GM21367 (cell line): ENCODE data around the gene TYSND1.
"Not testable (repeated sequence)": the region's sequence is repeated elsewhere in the genome, so short reads cannot be mapped to it uniquely, and the experiment has no call there.

Experiments used
- ATAC-seq: cut with Tn5 transposase; IDR thresholded peaks from one replicate; pipeline ENCODE4 v1.9.1; 2021; ENCODE audit not compliant: unreplicated experiment

Gene TYSND1

GRCh38 chr10:70166394-70166793 is 19.9 kb upstream of the TYSND1 start:
- no peak for ATAC-seq

DNA sequence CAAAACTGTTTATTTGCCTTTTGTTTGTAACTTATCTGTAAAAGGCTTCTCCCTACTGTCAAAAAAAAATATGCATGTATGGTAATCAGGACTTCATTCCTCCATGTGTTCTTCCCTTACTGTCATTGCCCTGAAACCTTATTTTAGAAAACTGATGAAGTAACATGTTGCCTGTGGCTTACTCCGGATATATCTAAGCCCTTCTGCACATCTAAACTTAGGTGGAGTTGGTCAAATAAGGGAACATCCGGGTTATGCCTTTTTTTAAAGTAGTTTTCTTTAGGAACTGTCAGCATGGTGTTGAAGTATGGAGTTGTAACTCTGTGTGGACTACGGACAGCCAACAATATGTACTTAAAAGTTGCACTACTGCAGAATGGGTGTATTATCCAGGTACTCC is 17.7 kb upstream of the TYSND1 start:
- no peak for ATAC-seq

GRCh38 chr10:70163448-70163847 is 16.9 kb upstream of the TYSND1 start:
- no peak for ATAC-seq

DNA sequence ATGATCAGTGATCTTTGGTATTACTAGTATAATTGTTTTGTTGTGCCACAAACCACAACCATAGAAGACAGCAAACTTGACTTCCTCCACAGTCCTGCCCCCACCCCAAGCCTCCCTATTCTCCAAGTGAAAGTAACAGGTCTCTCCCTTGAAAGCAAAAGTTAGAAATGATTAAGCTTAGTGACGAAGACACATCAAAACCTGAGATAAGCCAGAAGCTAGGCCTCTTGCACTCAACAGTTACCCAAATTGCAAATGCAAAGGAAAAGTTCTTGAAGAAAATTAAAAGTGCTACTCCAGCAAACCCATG is 16.3 kb upstream of the TYSND1 start:
- peak; percentile 64 for ATAC-seq

DNA sequence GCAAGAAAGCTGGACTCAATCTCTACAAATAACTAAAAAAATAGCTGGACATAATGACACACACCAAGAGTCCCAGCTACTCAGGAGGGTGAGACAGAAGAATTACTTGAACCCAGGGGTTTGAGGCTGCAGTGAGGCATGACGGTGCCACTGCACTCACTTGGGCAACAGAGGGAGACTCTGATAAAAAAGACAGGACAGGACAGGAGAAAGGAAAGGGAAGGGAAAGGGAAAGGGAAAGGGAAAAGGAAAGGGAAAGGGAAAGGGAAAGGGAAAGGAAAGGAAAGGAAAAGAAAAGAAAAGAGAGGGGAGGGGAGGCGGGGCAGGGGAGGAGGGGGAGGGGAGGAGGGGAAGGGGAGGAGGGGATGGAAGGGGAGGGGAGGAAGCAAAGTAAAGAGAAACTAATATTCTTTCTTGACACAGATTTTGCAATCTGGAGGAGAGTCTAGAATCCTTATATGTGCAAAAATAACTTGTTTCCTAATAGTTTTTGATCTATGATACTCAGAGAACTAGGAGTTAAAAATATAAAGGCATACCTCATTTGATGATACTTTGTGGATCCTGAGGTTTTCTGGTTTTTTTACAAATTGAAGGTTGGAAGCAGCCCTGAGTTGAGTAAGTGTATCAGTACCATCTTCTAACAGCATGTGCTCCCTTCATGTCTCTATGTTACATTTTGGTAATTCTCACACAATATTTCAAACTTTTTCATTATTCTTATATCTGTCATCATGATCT is 15.8 kb upstream of the TYSND1 start:
- no peak for ATAC-seq

- no peak for ATAC-seq
Measured at GRCh38 chr10:70160798-70161197, 14.3 kb upstream of the TYSND1 start.

DNA sequence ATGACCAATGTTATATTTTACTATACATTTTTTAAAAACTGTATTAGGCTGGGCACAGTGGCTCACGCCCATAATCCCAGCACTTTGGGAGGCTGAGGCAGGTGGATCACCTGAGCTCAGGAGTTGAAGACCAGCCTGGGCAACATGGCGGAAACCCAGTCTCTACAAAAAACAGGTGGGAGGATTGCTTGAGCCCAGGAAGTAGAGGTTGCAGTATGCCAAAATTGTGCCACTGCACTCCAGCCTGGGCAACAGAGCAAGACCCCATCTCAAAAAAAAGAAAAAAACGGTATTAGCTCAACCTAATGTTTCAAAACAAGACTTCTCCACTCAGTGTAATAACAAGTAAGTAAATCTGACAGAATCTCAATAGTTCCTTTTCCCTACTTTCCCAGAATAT is 12.9 kb upstream of the TYSND1 start:
- not testable (repeated sequence) for ATAC-seq

GRCh38 chr10:70158113-70158512 is 11.6 kb upstream of the TYSND1 start:
- ATAC-seq, result no peak

DNA sequence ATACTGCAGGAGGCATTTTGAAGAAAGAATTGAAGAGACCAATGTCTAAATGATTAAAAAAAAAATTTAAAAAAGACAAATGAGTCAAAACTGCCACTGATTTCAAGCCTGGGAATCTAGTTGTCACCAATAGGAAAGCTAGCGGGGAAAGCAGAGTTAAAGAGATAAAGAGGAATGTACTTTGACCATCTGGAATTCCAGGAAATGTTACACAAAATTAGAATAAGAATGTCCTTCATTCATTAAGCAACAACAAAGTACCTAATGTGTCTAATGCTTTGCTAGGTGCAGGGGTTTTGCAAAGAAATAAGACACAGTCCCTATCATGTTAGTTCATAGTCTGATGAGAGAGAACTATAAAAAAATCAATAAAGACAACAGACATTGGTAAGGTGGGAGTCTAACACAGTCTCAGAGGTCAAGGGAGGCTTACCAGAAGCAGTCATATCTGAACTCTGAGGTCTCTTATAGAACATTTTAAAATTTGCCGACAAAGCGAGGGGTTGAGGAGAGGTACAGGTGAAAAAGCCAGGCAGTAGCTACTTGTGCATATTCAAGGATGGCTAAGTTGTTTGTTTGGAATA is 8.8 kb upstream of the TYSND1 start:
- ATAC-seq, result no peak

GRCh38 chr10:70148516-70148915 is 2.0 kb upstream of the TYSND1 start:
- ATAC-seq, result no peak

DNA sequence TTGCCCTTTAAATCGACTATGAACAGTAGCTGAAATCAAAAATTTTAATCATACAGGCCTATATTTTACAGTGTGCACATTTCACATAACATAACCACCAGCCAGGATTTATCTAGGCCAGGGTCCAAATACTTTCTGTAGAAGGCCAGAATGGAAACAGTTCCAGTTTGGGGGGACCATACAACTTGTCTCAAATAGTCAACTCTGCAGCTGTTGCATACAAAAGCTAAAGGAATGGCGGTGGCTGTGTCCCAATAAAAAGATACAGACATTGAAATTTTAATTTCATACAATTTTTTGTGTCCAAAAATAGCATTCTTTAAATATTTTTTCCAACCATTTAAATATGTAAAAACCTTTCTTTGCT is 742 bp upstream of the TYSND1 start:
- ATAC-seq, result no peak

DNA sequence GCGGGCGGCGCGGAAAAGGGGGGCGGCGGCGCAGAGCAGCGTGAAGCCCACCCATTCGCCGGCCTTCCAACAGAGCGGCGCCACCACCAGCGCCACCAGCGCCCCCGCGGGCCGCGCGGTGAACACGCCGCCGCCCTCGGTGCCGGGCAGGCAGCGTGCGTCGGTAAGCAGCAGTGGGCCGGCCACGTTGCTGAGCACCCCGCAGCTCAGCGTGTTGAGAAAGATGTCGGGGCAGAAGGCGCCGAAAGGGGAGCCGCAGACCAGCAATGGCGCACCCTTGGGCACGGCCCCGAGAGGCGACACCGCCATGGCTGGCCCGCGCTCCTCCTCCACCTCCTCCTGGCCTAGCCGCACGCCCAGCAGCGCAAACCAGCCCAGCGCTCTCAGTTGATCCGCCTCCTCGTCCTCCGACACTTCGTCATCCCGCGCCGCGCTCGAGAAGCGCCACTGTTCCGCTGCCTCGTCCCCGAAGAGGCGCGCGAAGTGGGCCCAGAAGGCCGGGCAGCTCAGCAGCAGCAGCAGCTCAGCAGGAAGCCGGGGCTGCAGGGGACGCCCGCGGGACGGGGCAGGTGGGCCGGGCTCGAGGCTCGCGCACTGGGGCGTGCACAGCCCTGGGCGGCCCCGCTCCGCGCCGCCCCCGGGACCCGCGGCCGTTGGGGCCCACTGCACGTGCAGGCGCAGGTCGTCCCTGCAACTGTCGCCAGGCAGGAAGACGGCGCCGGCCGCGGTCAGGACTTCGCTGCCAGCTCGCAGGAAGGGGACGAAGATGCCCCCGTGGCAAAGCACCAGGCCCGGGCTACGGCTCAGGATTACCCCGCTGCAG is 623 bp downstream of the TYSND1 start:
- ATAC-seq, result peak; percentile 42

GRCh38 chr10:70145166-70145665 is 1.3 kb downstream of the TYSND1 start:
- peak; percentile 4 for ATAC-seq

- ATAC-seq, result no peak
Measured at GRCh38 chr10:70144372-70145110, 2.0 kb downstream of the TYSND1 start.

DNA sequence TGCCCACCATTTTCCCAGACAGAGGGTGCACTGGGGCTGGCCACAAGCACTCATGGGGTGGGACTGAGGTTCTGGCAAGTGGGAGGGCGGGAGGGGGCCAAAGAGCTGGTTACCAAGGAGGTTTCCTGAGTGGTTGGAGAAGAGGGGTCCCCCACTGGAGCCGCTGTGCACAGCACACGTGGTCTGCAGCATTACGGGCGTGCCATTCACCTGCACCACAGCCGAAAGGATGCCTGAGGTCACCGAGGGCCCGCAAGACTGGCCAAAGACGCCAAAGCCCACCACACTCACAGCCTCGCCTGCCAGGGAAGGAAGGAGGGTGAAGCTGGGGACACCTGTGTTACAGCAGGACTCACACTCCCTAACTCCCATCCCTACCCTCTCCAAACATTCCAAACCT is 3.9 kb downstream of the TYSND1 start:
- no peak for ATAC-seq

GRCh38 chr10:70140297-70140696 is 6.2 kb downstream of the TYSND1 start:
- ATAC-seq, result no peak

DNA sequence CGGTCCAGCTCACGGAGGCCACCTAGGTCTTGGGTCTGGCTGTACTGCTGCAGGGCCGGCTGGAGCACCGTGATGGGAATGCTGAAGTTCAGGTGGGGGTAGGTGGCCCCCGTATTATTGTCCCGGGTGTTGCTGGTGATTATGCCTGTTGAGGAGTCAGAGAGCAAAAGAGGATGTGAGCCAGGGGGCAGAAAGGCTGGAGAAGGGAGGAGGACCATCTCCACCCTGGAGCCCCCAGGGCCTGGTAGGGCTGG is 6.6 kb downstream of the TYSND1 start:
- ATAC-seq, result no peak

GRCh38 chr10:70139151-70139996 is 7.1 kb downstream of the TYSND1 start:
- no peak for ATAC-seq

DNA sequence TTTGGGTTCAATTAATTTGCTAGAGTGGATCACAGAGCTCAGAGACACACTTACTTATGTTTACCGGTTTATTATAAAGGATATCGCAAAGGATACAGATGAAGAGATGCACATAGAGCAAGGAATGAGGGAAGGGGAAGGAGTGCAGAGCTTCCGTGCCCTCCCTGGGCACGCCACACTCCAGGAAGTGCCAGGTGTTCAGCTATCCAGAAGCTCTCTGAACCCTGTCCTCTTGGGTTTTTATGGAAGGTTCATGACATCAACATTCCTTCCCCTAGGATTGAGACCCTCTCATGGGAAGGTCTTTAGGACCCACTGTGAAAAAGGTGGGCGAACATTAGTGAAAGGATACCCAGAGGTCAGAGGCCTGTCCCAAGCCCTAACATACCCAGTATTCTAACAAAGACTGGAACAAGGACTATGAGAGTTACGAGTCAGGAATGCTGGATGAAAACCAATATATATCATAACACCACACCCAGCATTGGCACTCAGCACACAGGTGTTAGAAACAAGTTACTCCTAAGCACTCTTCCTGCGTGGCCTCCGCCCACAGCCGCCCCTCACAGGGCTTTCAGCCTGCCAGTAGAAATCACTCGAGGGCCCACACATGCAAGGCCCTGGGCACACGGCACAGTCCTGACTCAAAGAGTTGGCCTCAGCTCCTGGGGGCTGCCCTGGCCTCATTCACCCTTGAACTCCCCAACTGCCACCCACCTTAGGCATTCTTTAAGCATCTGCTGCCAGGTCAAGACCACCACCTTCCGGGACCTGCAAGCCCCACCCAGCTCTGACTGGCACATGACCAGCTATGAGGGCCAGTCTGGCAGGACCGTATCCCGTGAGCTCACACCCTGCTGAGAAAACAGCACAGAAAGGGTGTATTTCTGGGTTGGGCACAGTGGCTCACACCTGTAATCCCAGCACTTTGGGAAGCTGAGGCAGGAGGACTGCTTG is 8.3 kb downstream of the TYSND1 start:
- ATAC-seq, result no peak

DNA sequence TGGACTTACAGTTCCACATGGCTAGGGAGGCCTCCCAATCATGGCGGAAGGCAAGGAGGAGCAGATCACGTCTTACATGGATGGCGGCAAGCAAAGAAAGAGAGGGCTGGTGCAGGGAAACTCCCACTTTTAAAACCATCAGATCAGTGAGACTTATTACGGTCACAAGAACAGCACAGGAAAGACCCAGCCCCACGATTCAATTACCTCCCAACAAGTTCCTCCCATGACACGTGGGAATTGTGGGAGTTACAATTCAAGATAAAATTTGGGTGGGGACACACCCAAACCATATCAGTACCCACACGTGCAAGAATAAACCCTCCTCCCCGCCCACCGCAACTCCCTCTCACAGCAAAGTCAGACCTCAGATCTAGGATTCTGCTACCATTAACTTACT is 9.4 kb downstream of the TYSND1 start:
- no peak for ATAC-seq
